A549 (cell line): Measurements from ENCODE around the gene RASL10B.

Experiments
- CHD2 ChIP-seq: fragments of 150-350 bp; IDR thresholded peaks from 2 replicates; pipeline ENCODE4 v1.6.1; 2014; ENCODE audit warnings: low read length; ENCODE audit not compliant: partially characterized antibody
- HDAC2 ChIP-seq: fragments of 200-600 bp; sonication (generic); IDR thresholded peaks from 2 replicates; pipeline ENCODE4 v1.6.1; 2016
- JUNB ChIP-seq: fragments of >200 bp; sonication (Bioruptor Twin); formaldehyde crosslinking; IDR thresholded peaks from 2 replicates; pipeline ENCODE4 v1.6.1; 2016
- MYC ChIP-seq: IDR thresholded peaks from 2 replicates; pipeline ENCODE4 v1.6.1; 2012; ENCODE audit warnings: mild to moderate bottlenecking, inconsistent platforms, low read length, improper control_type of control experiment, borderline replicate concordance
- NR3C1 ChIP-seq: fragments of >200 bp; sonication (Bioruptor Twin); formaldehyde crosslinking; IDR thresholded peaks from 3 replicates; pipeline ENCODE4 v1.6.1; 2017
- POLR2A ChIP-seq: IDR thresholded peaks from 2 replicates; pipeline ENCODE4 v1.6.1; 2012; ENCODE audit warnings: mild to moderate bottlenecking, low read length
- RFX5 ChIP-seq: fragments of 450-650 bp; IDR thresholded peaks from 2 replicates; pipeline ENCODE4 v1.7.1; 2014; ENCODE audit warnings: antibody characterized with exemption, mild to moderate bottlenecking, moderate library complexity
- TF ChIP-seq, protein P1 (sequence below): fragments of >200 bp; sonication (Bioruptor Twin); formaldehyde crosslinking; IDR thresholded peaks from 3 replicates; pipeline ENCODE4 v1.5.1; 2016
- TF ChIP-seq, protein P2 (sequence below): fragments of 200-600 bp; sonication (generic); IDR thresholded peaks from 2 replicates; pipeline ENCODE4 v1.6.1; 2016; ENCODE audit warnings: antibody characterized with exemption, mild to moderate bottlenecking, moderate library complexity

DNA sequence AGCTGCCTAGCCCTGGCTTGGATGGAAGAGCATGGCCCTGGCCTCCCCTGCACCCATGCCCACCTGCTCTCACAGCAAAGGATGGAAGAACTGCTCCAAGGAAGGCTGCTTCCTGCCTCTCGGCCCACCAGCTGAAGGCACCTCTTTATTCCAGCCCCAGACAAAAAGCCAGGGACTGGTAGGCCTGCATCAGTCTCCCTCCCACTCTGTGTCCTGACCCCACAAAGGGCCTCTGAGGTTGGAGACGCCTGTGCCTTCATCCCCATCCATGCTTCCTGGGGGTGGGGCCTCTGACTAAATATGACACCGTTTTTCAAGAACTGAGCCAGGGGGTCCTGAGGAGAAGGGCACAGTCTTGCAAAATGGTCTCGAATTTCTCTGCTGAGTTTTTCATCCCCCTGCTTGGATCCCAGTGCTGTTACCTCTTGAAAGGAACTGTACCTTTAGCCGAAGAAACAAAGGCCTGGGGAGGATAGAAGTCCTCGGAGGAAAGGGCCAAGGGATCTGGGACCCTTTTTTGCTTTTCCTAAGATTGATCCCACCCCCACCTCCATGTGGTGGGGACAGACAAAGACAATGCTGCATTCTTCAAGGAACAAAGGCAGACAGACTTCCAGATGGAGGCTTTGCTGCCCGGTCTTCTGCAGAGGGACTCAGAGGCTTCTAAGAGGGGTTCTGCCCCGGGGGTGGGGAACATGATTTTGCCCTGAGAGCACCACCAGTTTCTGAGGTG, 34.5 kb downstream of the RASL10B start:
- TF ChIP-seq, protein P1, sequence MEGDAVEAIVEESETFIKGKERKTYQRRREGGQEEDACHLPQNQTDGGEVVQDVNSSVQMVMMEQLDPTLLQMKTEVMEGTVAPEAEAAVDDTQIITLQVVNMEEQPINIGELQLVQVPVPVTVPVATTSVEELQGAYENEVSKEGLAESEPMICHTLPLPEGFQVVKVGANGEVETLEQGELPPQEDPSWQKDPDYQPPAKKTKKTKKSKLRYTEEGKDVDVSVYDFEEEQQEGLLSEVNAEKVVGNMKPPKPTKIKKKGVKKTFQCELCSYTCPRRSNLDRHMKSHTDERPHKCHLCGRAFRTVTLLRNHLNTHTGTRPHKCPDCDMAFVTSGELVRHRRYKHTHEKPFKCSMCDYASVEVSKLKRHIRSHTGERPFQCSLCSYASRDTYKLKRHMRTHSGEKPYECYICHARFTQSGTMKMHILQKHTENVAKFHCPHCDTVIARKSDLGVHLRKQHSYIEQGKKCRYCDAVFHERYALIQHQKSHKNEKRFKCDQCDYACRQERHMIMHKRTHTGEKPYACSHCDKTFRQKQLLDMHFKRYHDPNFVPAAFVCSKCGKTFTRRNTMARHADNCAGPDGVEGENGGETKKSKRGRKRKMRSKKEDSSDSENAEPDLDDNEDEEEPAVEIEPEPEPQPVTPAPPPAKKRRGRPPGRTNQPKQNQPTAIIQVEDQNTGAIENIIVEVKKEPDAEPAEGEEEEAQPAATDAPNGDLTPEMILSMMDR = no peak
- TF ChIP-seq CHD2 (no peak), RFX5 (no peak), JUNB (no peak), HDAC2 (no peak), POLR2A (no peak), MYC (no peak), NR3C1 (no peak)
- TF ChIP-seq, protein P2, sequence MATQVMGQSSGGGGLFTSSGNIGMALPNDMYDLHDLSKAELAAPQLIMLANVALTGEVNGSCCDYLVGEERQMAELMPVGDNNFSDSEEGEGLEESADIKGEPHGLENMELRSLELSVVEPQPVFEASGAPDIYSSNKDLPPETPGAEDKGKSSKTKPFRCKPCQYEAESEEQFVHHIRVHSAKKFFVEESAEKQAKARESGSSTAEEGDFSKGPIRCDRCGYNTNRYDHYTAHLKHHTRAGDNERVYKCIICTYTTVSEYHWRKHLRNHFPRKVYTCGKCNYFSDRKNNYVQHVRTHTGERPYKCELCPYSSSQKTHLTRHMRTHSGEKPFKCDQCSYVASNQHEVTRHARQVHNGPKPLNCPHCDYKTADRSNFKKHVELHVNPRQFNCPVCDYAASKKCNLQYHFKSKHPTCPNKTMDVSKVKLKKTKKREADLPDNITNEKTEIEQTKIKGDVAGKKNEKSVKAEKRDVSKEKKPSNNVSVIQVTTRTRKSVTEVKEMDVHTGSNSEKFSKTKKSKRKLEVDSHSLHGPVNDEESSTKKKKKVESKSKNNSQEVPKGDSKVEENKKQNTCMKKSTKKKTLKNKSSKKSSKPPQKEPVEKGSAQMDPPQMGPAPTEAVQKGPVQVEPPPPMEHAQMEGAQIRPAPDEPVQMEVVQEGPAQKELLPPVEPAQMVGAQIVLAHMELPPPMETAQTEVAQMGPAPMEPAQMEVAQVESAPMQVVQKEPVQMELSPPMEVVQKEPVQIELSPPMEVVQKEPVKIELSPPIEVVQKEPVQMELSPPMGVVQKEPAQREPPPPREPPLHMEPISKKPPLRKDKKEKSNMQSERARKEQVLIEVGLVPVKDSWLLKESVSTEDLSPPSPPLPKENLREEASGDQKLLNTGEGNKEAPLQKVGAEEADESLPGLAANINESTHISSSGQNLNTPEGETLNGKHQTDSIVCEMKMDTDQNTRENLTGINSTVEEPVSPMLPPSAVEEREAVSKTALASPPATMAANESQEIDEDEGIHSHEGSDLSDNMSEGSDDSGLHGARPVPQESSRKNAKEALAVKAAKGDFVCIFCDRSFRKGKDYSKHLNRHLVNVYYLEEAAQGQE = no peak
